ENCODE results near the gene ZNF816.
A peak's percentile ranks its signal among the peaks of the same experiment; 100 is the strongest.
"Not testable (repeated sequence)": the region's sequence is repeated elsewhere in the genome, so short reads cannot be mapped to it uniquely, and the experiment has no call there.

ZNF816 gene

DNA sequence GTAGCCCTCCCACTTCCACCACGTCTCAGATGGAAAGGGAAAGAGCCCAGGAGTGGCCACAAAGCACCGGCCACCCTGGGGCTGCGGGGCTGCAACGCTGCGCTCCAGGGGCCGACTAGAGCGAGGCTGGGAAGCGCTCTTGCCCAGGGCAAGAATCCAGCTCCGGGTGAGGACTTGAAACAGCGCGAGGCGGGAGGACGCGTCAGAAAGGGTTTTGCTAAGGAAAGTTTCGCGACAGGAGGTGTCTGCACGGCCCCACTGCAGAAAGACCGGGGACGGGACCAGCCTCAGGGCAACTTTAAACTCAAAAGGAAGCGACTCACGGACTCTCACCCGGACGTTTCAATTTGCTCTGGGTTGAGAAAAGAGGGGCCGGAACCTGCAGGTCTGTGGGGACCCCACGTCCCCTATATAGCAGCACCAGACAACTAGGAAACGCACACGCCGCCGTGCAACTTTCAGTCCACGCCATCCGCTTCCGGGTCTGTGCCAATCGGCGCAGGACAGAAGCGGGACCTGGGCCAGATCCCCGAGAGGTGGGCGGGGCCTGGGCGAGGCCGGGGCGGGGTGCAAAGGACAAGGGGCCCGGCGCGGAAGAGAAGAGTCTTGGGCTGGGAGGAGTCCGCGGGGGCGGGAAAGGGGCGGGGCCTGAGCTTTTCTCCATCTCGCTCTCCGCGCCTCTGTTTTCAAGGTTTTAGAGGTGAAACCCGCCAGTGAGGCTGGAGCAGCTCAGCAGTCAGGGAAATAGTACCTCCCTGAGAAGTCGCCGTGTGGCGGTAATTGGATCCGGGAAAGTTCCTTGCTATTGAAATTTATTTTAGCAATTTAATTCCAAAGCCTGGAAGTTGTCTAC, at the start of gene ZNF816:
TSS of gene ZNF816 (minus strand) at position 488 of the 853 bp plus-strand sequence. CDS start 6,792 bp downstream, outside the sequence.
- peak; percentile 88 for DNase-seq

DNA sequence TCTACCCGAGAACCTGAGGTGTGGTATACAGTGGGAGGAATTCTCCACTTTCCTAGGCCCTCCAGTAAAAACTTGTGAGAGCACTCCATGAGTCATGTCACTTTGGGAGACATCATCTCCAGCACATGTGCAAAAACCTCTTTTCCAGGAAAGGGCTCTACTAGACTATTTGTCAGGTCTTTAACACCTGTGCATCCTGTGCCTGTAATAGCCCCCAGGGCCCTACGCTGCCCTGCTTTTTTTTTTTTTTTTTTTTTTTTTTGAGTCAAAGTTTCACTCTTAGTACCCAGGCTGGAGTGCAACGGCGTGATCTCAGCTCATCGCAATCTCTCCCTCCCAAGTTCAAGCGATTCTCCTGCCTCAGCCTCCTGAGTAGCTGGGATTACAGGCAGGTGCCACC, 49.3 kb upstream of the ZNF816 start:
- DNase-seq, result no peak

DNA sequence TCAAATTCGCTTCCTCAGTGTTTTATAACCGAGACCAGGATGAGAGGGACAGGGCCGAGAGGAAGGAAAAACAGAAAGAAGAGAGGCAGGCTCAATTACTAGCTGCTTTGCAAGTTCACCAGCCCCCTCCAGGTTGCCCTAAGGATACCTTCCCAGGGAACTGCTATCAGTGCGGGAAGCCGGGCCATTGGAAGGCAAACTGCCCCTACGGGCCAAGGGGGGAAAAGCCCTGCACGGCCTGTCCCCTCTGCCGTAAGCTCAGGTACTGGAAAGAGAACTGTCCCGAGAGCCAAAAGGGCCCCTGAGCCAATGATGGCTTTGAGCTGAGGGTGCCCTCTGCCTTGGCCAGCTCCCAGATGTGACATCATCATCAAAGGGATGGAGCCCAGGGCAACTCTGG, 47.8 kb upstream of the ZNF816 start:
- no peak for DNase-seq

DNA sequence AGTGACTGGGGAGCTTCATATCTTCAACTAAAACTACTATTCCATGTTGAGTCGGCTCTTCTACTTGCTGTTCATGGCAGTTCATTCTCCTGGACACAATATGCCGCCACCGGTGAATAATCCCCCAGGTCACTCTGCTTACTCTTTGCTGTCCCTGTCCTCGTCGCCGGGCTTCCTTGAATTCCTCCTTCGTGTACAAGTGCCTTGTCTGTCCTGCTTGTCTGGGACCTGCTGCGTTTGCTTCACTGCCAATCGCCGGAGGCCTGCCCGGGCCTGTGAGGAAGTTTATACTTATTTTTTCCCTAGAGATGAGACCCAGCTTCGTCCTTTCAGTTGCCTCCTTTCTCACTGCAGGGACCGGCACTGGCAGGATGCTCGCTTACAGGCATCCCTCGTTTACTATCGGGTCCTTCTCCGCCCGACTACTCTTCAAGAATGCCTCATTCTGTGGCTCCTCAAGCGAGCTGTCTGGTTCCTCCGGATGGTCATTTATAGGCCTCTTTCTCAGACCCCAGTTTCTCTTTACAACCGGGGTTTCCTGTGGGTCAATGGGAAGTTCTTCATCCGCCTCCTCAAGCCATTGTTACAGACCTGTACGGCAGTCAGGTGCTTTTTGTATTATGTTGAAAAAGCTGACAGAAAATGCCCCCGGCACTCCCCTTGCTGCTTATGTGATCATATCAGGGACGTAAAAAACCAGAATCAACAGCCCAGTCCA, 45.5 kb upstream of the ZNF816 start:
- DNase-seq, result no peak

DNA sequence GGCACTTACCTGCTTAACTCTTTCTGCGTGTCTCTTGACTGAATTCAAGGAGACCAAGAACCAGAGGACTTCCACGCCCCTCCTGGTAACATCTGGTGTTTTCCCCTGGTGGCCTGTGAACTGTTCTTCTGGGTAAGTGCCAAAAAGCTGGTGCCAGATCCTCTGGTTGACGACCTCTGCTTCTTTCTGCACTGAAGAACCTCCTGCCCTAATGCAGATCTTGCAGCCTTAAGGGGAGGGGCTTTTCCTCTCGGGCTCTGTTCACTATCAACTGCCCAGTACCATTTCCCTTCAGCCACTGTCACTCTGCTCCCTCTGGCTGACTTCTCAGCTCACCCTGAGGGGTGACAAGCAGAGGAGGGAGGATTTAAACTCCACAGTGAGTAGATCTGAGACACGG, 44.9 kb upstream of the ZNF816 start:
- DNase-seq, result no peak

DNA sequence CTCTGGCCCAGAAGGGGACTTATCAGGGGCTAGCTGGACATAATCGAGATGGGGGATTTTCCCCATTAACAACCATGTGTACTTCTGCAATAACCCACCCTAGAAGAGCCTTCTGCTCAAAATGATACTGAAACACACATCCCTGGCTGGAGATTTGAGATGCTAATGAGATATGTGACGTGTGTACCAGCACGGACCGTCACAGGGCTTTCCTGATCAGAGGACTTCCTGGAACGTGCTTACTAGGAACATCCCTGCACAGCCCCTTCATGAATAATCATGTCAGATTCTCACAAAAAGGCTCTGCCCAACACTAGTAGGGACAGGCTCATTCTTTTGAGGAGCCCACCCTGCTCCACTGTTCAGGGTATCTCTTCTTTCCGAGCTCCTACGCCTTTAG, 44.5 kb upstream of the ZNF816 start:
- DNase-seq, result no peak

DNA sequence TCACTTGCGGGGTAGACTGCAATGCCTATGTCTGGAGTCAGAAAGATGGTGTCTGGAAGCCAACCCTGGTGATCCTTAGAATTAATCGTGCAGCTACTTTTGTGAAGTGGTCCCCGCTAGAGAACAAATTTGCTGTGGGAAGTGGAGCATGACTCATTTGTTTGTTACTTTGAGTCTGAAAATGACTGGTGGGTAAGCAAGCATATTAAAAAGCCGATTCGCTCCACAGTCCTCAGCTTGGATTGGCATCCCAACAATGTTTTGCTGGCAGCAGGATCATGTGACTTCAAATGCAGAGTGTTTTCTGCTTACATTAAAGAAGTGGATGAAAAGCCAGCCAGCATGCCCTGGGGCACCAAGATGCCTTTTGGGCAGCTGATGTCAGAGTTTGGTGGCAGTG, 41.6 kb upstream of the ZNF816 start:
- no peak for DNase-seq

DNA sequence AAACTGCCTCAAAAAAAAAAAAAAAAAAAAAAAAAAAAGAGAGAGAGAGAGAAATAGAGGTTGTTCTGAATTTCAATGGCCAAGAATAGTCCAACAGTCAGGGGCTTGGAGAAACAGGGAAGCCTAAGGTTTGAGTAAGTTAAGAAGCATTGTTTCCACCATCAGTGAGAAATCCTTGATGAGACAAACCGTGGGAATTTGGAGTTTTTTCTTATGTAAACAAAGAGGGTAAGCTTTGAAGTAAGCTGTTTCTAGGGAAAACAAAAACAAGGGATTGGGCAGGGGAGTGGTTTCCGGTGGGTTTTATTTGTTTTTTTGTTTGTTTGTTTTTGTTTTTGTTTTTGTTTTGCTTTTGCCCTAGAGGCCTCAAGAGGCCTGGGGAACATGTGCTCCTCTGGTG, 39.8 kb upstream of the ZNF816 start:
- DNase-seq, result no peak

DNA sequence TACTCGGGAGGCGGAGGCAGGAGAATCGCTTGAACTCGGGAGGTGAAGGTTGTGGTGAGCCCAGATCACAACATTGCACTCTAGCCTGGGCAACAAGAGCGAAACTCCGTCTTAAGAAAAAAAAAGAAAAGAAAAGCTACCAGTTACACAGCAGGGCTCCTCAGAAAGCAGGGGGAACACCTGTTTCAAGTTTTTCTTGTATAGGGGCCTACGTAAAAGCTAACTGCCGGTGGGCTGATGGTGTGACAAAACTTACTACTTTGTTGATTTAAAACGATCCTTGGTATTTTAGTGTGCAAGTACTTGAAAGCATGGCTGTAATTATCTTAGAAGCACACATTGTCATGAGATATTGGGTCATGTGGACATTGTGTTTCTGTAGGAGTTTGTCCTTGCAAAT, 35.3 kb upstream of the ZNF816 start:
- no peak for DNase-seq

DNA sequence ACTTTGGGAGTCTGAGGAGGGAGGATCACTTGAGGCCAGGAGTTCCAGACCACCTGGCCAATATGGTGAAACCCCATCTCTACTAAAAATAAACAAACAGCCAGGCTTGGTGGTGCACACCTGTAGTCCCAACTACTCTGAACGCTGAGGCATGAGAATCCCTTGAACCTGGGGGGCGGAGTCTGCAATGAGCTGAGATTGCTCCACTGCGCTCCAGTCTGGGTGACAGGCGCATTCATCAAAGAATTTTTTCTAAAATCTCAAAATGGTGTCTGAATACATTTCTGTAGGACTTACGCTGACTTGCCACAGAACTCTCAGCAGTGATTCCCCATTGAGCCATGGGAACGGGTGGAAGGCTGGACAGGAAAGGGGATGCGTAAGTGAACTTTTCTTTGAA, 33.0 kb upstream of the ZNF816 start:
- no peak for DNase-seq

DNA sequence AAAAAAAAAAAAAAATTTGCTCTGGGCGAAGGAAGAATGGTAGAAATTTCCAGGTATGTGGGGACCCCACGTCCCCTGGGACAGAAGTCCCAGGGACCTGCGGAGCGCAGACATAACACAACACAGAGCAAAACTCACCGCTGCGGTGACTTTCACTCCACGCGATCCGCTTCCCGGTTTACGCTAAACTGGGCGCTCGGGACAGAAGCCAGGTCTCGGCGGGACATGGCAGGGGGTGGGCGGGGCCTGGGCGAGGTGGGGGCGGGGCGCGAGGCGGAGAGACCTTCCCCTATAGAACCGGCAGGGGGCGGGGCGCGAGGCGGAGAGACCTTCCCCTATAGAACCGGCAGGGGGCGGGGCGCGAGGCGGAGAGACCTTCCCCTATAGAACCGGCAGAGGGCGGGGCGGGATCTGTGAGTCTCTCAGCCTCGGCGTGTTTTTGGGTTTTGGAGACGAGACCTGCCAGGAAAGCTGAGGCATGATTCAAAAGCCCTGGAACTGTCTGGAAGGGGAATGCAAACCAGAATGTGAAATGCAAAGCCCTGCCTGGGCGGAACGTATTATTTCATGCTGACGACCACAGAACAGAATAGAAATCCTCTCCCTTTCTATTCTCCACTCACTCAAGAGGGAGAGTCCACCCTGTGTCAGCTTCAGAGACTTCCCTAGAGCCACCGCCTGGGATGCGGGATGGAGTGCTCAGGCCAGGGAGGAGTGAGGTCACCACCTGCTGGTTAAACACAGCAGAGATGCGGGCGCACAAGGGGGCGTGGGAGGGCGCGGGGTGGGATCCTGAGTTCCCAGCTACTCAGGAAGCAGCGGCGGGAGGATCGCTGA, 30.9 kb upstream of the ZNF816 start:
- DNase-seq, result no peak

DNA sequence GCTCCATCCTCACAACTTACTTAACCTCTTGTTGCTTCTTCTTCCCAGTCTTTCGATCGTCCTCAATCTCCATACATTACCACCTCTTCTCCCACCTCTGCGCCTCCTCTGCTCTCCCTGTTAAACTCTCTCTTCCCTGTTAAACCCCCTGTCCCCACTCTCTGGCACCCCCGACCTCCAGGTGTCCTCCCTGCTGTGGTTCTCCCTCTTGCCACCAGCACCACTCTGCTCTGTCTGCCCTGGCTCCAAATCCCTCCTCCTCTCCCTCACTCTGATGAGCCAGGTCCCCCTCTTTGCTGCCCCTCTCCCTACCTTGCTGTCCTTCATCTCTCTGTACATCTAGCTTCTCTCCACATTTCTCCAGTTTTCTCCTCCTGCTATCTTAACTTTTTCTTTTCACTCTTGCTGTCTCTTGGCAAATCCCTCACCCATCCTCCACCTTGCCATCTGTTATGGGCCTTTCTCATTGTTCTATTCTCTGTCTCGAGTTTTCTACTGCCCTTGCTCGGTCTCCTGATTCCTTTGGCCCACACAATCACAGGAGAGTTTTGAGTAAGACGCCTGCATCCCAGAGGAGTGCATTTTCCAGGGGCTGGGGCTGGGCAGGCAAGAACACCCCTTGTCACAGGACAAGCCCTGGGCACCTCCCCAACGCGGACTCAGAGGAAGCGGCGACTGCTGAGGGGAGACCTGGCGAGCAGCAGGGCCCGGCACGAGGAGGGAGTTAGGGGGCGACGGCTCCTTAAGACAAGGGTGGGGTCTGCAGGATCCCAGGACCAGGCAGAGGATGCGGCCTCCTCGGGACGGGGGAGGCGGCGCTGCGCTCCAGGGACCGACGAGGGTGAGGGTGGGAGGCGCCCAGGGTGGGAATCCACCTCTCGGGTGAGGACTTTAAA, 29.7 kb upstream of the ZNF816 start:
- DNase-seq, result no peak

DNA sequence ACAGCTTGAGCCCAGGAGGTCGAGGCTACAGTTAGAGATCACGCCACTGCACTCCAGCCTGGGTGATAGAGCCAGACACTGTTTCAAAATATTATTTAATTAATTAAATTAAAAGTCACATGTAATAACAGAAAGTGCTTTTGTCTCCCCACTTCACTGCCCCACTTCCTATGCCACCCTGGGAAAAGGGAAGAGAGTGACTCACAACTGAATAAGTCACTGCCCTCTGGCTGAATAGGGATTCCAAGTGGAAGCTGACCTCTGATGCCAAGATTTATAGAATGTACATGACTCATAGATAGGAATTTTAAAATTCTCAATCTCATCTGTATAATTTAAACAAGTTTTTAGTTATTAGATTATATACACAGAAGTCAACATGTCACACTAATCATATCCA, 28.8 kb upstream of the ZNF816 start:
- DNase-seq, result no peak

DNA sequence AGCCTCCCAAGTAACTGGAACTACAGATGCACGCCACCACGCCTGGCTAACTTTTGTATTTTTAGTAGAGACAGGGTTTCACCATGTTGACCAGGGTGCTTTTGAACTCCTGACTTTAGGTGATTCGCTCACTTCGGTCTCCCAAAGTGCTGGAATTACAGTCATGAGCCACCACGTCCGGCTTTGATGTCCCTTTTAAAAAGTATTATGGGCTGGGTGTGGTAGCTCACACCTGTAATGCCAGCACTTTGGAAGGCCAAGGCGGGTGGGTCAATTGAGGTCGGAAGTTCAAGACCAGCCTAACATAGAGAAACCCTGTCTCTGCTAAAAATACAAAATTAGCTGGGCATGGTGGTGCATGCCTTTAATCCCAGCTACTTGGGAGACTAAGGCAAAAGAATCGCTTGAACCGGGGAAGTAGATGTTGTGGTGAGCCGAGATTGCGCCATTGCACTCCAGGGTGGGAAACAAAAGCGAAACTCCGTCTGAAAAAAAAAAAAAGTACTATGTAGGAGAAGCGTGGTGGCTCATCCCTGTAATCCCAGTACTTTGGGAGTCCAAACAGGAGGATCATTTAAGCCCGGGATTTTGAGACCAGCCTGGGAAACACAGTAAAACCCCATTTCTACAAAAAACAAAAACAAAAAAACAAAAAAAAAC, 28.2 kb upstream of the ZNF816 start:
- no peak for DNase-seq

DNA sequence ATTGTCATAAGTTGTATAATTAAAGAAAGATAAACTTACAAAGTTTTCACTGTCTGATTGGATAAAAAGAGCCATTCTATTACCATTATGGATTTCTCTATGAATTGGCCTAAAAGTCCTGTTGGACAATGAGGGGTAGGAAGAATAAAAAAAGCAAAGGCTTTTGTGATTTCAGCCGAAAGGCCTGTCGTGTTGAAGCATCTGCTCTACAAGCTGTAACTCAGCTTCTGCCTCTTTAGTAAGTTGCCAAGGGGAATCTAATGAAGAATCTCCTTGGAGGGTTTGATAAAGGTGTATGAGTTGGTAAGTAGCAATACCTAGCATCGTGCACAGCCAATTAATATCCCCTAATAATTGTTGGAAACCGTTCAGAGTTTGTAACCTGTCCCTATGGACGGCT, 25.8 kb upstream of the ZNF816 start:
- DNase-seq, result no peak

DNA sequence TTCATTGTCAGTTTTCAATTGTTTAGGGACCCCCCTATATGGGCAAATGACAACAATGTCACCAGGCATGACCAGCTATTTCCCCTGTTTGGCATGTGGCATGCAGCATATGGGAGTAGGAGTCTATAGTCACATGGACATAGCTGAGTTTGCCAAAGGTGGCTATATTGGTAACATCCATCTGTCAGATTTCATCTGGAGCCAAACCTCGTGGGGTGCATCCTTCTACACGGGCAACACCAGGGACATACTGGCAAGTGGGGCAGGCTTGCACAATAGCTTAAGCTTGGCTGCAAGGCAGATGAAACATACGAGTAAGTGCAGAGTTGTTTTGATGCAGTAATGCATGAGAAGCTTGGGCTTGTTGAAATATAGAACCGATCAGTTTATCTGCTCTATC, 24.5 kb upstream of the ZNF816 start:
- no peak for DNase-seq

DNA sequence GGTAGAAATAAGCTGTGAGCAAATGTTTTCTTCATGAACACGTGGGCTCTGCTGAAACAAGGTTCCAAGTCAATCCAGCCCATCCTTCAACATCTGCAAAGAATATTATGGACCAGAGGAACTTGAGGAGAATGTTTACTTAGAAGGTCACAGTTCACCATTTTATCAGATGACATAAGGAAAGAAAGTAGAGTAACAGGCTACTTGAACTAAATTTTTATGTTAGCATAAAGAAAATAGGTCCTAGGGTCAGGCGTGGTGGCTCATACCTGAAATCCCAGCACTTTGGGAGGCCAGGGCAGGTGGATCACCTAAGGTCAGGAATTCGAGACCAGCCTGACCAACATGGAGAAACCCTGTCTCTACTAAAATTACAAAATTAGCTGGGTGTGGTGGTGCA, 20.5 kb upstream of the ZNF816 start:
- not testable (repeated sequence) for DNase-seq

DNA sequence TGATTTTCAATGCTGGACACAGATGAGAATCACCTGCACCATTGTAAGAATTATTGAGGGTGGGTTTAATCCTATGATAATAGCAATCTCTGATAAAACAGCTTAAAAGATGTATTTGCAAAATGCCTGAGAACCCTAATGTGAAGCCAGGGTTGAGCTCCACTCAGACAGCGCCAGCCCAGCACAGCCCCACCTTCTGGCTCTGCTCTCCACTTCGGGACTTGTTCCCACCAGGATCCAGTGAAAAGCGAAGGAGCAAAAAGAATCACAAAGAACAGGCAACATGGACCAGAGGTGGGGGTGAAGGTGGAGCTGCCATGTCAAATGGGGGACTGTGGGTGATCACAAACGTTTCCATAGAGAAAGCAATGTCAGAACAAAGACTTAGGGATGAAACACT, 18.6 kb upstream of the ZNF816 start:
- no peak for DNase-seq

DNA sequence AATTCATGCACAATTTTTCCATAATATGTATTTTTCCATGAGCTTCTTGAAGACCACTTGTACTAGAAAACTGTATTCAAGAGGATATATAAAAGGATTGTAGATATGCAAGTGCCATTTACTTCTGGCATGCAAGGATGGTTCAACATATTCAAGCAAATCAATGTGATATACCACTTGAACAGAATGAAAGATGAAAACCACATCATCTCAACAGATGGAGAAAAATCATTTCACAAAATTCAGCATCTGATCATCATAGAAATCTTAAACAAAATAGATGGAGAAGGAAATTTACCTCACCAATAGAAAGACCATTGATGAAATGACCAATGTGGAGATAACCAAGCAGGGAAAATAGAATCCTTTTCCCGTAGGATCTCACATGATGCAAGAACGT, 5.1 kb upstream of the ZNF816 start:
- DNase-seq, result no peak

DNA sequence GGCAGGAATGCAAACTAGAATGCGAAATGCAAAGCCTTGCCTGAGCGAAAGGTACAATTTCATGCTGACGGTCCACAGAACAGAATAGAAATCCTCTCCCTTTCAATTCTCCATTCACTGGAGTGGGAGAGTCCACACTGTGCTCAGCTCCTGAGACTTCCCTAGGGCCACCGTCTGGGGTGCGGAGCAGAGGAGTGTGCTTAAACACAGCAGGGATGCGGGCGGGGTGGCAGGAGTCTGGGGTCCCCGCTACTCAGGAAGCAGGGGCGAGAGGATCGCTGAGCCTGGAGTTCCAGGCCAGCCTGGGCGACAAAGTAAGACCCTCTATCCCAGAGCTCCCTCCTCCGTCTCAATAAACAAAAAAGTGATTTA, 552 bp upstream of the ZNF816 start:
- no peak for DNase-seq

DNA sequence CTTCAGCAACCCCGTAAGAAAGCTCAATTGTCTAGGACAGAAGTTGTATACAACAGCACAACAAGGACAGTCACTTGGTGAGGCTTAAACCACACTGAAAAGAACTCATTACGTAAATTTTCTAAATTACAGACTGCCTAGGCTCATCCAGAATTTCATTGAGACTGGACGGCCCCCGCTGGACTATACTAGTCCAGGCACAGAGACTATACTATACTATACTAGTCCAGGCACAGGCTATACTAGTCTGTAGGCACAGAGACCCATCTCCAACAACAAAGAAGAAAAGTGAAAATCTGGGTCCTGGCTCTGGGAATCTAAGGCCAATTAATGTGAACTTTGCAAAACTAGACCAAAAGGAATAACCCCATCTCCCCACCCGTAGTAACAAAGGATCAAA, 700 bp downstream of the ZNF816 start:
- DNase-seq, result no peak
